SU-DHL-6 (cell line): Measurements from ENCODE around the gene GUCA2A.

Experiments
- CTCF ChIP-seq: fragments of 200-600 bp; sonication (generic); IDR thresholded peaks from one replicate; pipeline ENCODE4 v1.5.1; 2017; ENCODE audit warnings: antibody characterized with exemption, mild to moderate bottlenecking, low read length, moderate library complexity; ENCODE audit not compliant: insufficient read depth, poor library complexity, severe bottlenecking
- EZH2phosphoT487 ChIP-seq: fragments of 200-600 bp; sonication (generic), shearing (Covaris generic); conservative IDR thresholded peaks from 2 replicates; pipeline ENCODE4 v1.6.1; 2018; ENCODE audit warnings: mild to moderate bottlenecking, antibody characterized with exemption, low read length, moderate library complexity, mixed read lengths

- TF ChIP-seq CTCF (no peak), EZH2phosphoT487 (no peak)
Observed at GRCh38 chr1:42189931-42190853, 25.6 kb upstream of the GUCA2A start.
